WERI-Rb-1 (cell line): ENCODE measurements around the gene GOLGB1.
"Not testable (repeated sequence)": the region's sequence is repeated elsewhere in the genome, so short reads cannot be mapped to it uniquely, and the experiment has no call there.

Experiments
- DNase-seq: peaks from one replicate; pipeline ENCODE4 v3.0.0-alpha.2; 2020
- H3K27ac ChIP-seq: fragments of 250-450 bp; sonication (Bioruptor Pico); 2 replicates; pipeline ENCODE4 v1.5.1; 2020; ENCODE audit warnings: mild to moderate bottlenecking, moderate library complexity
- H3K27me3 ChIP-seq: fragments of 250-450 bp; sonication (Bioruptor Pico); 2 replicates; pipeline ENCODE4 v1.5.1; 2021; ENCODE audit warnings: mild to moderate bottlenecking, low read depth, moderate library complexity; ENCODE audit not compliant: insufficient read depth, severe bottlenecking
- H3K36me3 ChIP-seq: fragments of 250-450 bp; sonication (Bioruptor Pico); 2 replicates; pipeline ENCODE4 v1.5.1; 2020; ENCODE audit warnings: mild to moderate bottlenecking, moderate library complexity
- H3K4me3 ChIP-seq: 2 replicates; pipeline ENCODE4 v1.5.1; 2011; ENCODE audit warnings: low read depth, mild to moderate bottlenecking, control low read depth, low read length
- H3K9me3 ChIP-seq: fragments of 250-450 bp; sonication (Bioruptor Pico); 2 replicates; pipeline ENCODE4 v1.5.1; 2021; ENCODE audit warnings: mild to moderate bottlenecking, moderate library complexity; ENCODE audit not compliant: severe bottlenecking
- CTCF ChIP-seq: IDR thresholded peaks from 2 replicates; pipeline ENCODE4 v1.5.1; 2011; ENCODE audit warnings: low read depth, mild to moderate bottlenecking, control low read depth, inconsistent platforms, low read length

GOLGB1 gene

DNA sequence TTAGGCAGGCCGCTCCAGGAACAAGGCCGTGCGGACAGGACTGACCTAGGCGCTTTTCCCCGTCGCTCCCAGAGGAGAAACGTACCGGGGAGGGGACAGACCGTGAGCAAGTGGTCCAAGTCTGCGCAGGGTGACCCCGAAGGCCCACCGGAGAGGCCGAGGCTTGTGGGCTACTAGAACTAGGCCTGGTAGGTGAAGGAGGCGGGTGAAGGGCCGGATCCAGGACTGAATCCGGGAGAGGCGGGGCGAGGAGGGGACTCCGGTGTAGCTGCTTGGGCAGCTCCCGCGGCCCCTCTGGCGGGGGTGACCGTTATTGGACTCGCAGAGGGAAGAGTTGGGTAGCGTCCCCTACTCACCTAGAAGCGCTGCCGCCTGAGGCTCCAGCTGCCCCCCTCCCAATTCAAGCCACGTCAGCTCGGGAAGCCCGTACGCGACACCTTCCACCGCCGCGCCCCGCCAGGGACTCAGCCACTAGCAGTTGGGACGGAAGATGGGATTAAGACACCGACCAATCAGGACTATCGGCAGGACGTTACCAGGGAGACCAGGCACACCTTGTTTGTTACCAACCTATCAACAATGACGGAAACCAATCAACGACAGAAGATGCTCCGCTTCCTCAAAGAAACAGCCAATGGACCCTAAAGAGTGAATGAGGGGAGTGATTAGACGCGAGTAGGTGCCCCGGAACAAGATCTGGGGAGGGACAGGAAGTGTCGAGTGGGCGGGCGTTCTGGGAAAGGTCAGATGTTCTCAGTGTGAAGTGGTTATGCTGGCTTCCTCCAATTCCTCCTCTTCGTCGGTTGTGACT lies at the start of gene GOLGB1:
Gene GOLGB1 (minus strand): TSS at position 466 of the 811 bp plus-strand sequence. CDS start 18,770 bp downstream, outside the sequence.
- H3K27me3 ChIP-seq: no peaks in the 10 kb centered on the region
- H3K27ac ChIP-seq: peak within 1 kb of the TSS; percentile 79
- DNase-seq: peak; percentile 95
- peak within 1 kb of the TSS; percentile 77 for H3K4me3 ChIP-seq
- TF ChIP-seq CTCF: no peak
- no peaks in the 10 kb centered on the region; the same call in 1 of the 2 replicates for H3K36me3 ChIP-seq
- no peaks in the 10 kb centered on the region for H3K9me3 ChIP-seq

DNA sequence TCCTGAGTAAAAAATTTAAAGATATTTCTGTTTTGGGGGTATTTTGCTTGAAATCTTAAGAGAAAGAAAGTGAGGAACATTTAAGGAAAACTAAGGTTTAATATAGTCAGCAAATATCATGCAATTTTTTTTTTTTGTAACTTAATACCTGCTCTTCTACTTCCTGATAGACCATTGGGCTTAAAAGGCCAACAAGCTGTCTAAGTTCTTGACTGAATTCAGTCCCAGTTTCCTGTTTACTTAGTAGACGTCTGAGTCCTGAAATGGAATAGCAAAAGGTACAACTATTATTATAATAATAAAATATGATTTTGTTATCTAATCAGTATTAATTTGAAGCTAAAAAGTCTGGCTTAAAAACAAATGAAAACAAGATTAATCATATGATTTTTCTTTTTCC lies 47.4 kb upstream of the GOLGB1 start:
- Histone ChIP-seq H3K27me3 (no peaks in the 10 kb centered on the region), H3K4me3 (no peak overlapping the region), H3K27ac (no peak overlapping the region), H3K36me3 (peaks cover 25% of the 10 kb centered on the region), H3K9me3 (no peaks in the 10 kb centered on the region)
- DNase-seq: no peak
- TF ChIP-seq CTCF: no peak

DNA sequence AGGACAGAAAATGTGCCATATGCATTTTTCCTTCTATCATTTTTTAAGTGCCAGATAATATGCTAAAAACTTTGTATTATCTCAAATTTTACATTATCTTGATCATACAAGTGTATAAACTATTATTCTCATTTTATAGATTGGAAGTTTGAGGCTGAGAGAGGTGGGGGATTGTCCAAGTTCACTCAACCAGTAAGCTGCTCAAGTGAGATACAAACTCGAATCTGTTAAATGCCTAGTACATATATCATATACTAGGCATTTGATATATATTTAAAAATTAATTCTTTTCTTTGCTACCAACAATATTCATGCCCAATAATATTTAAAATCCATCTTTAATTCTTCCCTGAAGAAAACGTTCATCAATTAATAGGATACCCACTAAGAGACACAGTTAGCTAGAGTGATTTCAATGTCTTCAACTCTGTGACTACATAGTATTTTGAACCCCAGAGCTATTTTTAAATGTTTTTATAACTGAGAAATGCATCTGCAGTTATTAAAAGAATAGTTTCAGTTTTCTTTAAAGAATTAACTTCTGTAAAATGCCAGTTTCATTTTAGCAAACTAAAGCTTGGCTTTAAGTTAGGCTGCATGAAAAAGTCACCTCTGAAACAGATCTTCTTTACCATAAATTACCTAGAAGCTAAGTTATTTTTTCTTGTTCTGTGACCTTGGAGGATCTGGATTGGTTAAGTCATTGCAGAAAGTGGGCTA lies 44.9 kb upstream of the GOLGB1 start:
- Histone ChIP-seq H3K4me3 (no peak overlapping the region), H3K36me3 (peaks cover 35% of the 10 kb centered on the region), H3K27ac (no peak overlapping the region)

DNA sequence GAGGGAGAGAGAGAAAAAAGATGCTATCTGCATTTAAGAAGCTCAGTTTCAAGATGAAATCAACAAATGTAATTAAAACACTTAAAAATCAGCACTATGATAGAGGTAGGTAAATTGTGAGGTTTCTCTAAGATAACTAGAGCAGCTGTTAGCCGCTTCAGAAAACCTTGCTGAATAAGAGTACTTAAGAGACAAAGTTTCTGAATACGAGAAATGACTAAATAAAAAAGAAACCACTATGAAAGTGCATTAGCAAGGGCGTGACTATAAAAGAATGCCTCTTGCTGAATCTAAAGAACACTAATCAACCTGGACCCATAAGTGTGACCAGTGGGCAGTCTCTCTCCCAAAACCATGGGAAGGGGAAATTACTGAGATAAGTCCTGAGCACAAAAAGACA lies 43.5 kb upstream of the GOLGB1 start:
- no peak for TF ChIP-seq CTCF
- no peaks in the 10 kb centered on the region for H3K9me3 ChIP-seq
- no peak overlapping the region for H3K27ac ChIP-seq
- H3K36me3 ChIP-seq: peaks cover 37% of the 10 kb centered on the region
- DNase-seq: no peak
- no peaks in the 10 kb centered on the region for H3K27me3 ChIP-seq
- H3K4me3 ChIP-seq: no peak overlapping the region

More for the DNA sequence above, 44.9 kb upstream of the GOLGB1 start:
- DNase-seq: no peak
- H3K27me3 ChIP-seq: no peaks in the 10 kb centered on the region
- TF ChIP-seq CTCF: no peak
- no peaks in the 10 kb centered on the region for H3K9me3 ChIP-seq

DNA sequence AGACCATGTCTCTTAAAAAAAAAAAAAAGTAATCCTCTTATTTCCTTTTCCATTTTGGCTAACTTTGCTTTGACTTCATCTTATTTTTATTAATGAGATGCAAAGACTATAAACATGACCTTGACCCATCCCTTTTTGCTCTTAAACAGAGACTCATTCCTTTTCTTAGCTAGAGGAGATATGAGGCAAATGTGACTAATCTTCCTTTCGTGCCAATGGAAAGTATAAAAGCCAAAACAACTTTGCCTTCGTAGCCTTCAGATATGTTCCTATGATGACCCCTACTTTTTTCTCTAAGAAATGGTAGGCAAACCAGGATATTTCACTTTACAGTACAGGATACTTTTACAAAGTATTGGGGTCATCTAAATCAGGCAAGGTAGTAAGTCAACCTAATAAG lies 36.9 kb upstream of the GOLGB1 start:
- TF ChIP-seq CTCF: no peak
- no peak overlapping the region for H3K4me3 ChIP-seq
- H3K27me3 ChIP-seq: no peaks in the 10 kb centered on the region
- H3K27ac ChIP-seq: no peak overlapping the region
- peaks cover 63% of the 10 kb centered on the region for H3K36me3 ChIP-seq
- DNase-seq: no peak
- no peaks in the 10 kb centered on the region for H3K9me3 ChIP-seq

DNA sequence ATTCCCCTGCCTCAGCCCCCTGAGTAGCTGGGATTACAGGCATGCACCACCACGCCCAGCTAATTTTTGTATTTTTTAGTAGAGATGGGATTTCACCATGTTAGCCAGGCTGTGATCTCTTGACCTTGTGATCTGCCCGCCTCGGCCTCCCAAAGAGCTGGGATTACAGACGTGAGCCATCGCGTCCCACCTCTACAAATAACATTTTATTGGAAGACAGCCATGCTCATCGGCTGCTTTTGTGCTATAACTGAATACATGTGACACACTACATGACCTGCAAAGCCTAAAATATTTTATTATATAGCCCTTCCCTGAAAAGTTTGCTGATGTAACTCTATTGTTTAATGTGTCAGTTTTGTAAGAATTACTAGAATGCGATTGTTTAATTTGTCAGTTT lies 33.2 kb upstream of the GOLGB1 start:
- not testable (repeated sequence) for DNase-seq, H3K27ac ChIP-seq, H3K27me3 ChIP-seq, H3K9me3 ChIP-seq, H3K4me3 ChIP-seq
- peaks cover 45% of the 10 kb centered on the region for H3K36me3 ChIP-seq
